Hepatocyte (in vitro differentiated cells): ENCODE measurements around the gene DACT1.

ENCODE experiments used
- EZH2 ChIP-seq: fragments of 200-600 bp; sonication (generic); IDR thresholded peaks from 2 replicates; pipeline ENCODE4 v1.6.1; 2016; ENCODE audit warnings: antibody characterized with exemption, mild to moderate bottlenecking, borderline replicate concordance
- EZH2phosphoT487 ChIP-seq: fragments of 200-600 bp; sonication (generic); IDR thresholded peaks from one replicate; pipeline ENCODE4 v1.6.1; 2018; ENCODE audit warnings: antibody characterized with exemption, mild to moderate bottlenecking, low read depth, moderate library complexity; ENCODE audit not compliant: unreplicated experiment, severe bottlenecking
- TF ChIP-seq, protein P1 (sequence below): fragments of 200-600 bp; sonication (generic); IDR thresholded peaks from 2 replicates; pipeline ENCODE4 v1.5.1; 2016; ENCODE audit warnings: antibody characterized with exemption, mild to moderate bottlenecking; ENCODE audit not compliant: poor library complexity

DNA sequence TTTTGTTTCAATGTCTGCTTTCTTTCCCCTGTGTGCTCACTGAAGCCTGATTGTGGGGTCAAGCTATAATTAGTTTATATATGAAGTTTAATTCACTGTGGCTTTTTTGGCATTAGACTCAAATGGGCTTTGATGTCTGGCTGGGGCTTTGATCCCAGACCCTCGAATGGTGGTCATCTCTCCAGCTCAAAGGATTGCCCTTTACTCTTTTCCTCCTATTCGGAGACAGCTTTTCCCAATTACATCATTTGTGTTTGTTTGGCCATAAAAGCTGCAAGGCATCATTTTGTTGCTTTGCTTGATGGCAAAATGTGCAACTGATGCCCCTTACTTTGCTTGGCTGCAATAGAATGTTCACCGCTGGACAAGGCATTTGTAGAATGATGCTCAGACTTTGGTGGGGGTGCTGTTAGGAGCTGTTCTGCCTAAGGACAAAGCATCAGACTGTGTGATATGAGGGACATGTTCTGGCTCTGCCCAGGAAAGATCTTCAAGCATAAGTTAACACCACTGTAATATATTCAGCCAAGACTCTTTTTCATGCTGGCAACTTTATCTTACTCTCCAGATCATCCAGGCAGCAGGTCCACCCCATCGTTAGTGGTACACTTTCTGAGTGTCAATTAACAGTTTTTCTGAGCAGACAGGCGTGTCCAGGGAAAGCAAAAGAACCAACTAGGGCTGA, 3.2 kb upstream of the DACT1 start:
- TF ChIP-seq EZH2phosphoT487 = no peak
- no peak for TF ChIP-seq EZH2
- TF ChIP-seq, protein P1, sequence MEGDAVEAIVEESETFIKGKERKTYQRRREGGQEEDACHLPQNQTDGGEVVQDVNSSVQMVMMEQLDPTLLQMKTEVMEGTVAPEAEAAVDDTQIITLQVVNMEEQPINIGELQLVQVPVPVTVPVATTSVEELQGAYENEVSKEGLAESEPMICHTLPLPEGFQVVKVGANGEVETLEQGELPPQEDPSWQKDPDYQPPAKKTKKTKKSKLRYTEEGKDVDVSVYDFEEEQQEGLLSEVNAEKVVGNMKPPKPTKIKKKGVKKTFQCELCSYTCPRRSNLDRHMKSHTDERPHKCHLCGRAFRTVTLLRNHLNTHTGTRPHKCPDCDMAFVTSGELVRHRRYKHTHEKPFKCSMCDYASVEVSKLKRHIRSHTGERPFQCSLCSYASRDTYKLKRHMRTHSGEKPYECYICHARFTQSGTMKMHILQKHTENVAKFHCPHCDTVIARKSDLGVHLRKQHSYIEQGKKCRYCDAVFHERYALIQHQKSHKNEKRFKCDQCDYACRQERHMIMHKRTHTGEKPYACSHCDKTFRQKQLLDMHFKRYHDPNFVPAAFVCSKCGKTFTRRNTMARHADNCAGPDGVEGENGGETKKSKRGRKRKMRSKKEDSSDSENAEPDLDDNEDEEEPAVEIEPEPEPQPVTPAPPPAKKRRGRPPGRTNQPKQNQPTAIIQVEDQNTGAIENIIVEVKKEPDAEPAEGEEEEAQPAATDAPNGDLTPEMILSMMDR = no peak
